ENCODE measurements around the gene PHETA1. TPM values are rescaled to one million over a fixed set of nuclear protein-coding genes. Genes with fewer than 3 reads are reported as not detected.
A peak's percentile ranks its signal among the peaks of the same experiment; 100 is the strongest.
"Not testable (repeated sequence)": the region's sequence is repeated elsewhere in the genome, so short reads cannot be mapped to it uniquely, and the experiment has no call there.

The PHETA1 gene
- polyA plus RNA-seq, 1 donor = 10.0 TPM

DNA sequence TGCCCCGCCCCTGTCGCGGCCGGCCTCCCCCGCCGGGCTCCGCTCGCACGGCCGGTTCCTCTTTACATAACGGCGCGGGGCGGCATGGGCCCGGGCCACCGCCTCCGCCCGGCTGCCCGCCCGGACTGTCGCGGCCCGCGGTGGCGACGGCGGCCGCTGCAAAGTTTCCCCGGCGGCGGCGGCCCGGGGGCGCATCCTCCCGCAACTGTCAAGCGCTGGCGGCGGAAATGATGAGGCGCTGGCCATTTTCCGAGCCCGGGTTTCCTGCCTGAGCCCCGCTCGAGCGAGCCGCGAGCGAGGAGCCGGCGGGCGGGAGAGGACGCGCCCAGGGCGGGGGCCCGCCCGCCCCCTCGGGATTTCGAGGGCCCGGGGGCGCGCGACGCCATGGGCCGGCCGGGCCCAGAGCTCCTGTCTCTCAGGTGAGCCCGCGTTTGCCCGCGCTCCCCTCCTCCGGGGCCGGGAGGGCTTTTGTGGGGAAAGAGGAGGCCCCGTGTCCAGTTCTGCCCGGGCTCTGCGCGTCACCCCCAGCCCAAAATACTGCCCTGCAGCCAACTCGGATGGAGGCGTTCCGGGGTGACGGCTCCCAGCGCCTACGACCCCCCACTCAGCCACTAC, 37.1 kb upstream of the PHETA1 start, which contains the start of gene SH2B3:
TSS of gene SH2B3 (plus strand) at position 65 of the 615 bp plus-strand sequence. CDS start 12,223 bp downstream, outside the sequence.
- DNase-seq = no peak

GRCh38 chr12:111405149-111405858, 36.4 kb upstream of the PHETA1 start:
- peak; percentile 83 for DNase-seq

- no peak for DNase-seq
These were observed 35.7 kb upstream of the PHETA1 start for GRCh38 chr12:111404362-111405148.

- DNase-seq = not testable (repeated sequence)
These were observed 33.6 kb upstream of the PHETA1 start for GRCh38 chr12:111402490-111402824.

- no peak for DNase-seq
These were observed 32.3 kb upstream of the PHETA1 start for GRCh38 chr12:111401167-111401605.

DNA sequence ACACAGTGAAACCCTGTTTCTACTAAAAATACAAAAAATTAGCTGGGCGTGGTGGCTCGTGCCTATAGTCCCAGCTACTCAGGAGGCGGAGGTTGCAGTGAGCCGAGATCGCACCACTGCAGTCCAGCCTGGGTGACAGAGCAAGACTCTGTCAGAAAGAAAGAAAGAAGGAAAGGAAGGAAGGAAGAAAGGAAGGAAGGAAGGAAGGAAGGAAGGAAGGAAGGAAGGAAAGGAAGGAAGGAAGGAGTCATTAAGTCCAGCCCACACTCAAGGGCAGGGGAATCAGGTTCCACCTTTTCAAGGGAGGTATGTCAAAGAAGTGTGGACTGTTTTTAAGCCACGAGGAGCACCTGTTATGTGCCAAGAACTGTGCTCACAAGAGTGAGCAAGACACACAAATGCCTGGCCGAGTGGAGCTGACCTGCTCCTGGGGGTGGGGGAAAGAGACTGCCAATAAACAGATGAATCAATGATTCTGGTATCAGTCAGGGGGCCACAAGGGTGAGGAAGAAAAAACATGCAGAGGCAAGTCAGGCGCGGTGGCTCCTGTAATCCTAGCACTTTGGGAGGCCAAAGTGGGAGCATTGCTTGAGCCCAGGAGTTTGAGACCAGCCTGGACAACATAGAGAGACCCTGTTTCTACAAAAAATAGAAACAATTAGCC, 31.0 kb upstream of the PHETA1 start:
- DNase-seq = not testable (repeated sequence)

GRCh38 chr12:111398530-111398929, 29.6 kb upstream of the PHETA1 start:
- no peak for DNase-seq

DNA sequence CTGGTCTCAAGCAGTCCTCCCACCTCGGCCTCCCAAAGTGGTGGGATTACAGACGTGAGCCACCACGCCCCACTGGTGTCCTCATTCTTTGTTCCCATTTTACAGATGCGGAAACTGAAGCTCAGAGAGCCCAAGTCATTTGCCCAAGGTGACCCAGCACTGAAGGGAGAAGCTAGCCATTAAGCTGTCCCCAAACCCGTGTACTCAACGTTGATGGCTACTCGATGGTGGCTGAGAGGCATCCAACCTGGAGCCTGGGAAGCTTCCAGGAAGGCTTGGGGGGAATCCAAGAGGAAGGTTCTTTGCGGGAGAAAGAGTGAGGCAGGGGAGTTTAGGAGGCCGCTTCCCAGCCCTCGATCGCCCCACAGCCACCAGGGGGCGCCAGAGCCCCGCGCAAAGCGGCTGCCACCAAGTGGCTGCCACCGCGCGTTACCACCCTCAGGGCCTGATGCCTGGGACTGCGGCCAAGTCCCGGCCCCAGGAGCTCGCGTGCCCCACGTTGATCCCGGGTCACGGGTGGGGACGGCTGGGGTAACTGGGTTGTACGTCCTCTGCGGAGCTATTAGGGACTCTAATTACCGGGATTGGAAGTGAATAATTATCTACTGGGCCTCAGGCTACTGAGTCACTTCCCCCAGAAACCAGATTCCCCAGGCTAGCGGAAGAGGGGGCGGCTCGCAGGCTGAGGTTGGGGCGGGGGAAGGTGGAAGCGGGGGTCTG, 28.0 kb upstream of the PHETA1 start:
- peak; percentile 74 for DNase-seq

- DNase-seq = not testable (repeated sequence)
These were observed 27.4 kb upstream of the PHETA1 start for GRCh38 chr12:111396271-111396670.

DNA sequence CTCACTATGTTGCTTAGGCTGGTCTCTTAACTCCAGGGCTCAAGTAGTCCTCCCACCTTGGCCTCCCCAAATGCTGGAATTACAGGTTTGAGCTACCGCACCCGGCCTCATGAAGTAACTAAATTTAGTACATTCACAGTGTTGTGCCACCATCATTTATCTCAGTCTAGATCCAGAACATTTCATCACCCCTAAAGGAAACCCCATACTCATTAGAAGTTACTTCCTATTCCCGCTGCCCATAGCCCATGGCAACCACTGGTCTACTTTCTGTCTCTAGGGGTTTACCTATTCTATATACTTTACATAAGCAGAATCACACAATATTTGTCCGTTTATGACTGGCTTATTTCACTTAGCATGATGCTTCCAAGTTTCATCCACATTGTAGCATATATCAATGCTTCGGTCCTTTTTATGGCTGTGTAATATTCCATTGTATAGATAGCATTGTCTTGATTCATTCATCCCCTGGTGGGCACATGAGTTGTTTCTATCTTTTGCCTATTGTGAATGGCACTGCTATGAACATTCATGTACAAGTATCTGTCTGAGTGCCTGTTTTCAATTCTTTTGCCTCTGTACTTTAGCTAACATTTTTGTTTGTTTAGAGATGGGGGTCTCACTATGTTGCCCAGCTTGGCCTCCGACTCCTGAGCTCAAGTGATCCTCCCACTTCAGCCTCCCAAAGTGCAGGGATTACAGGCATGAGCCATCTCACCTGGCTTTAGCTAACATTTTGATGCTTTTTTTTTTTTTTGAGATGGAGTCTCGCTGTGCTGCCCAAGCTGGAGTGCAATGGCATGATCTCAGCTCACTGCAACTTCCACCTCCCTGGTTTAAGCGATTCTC, 26.7 kb upstream of the PHETA1 start:
- no peak for DNase-seq

DNA sequence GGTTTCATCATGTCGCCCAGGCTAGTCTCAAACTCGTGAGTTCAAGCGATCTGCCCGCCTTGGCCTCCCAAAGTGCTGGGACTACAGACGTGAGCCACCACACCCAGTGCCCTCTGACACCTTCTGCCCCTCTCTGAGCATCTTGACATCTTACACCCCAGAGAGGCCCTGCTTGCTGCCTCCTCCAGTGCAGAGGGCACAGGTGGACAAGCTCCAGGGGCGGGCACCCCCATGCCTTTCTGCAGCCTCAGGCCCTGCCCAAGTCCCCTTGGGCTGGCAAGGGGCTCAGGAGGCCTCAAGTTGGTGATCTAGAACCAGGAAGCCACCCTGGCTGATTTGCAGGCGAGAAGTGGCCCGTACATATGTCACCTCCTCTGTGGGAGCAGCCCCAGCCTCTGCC, 25.6 kb upstream of the PHETA1 start:
- DNase-seq = no peak

GRCh38 chr12:111393700-111394300, 24.9 kb upstream of the PHETA1 start:
- DNase-seq = no peak

DNA sequence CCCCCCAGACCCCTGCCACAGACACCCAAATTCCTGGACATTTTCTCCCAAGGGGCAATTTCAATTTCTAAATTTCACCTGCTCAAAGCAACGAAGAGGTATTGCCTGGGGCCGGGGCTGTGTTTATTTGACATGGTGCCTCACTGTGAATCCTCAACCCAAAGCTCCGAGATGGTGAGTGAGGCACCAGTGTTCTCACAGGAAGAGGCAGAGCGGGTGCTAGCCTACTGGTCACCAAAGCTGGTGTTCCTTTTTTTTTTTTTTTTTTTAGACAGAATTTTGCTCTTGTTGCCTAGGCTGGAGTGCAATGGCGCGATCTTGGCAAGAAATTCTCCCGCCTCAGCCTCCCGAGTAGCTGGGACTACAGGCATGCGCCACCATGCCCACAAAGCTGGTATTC, 22.0 kb upstream of the PHETA1 start:
- DNase-seq = no peak

DNA sequence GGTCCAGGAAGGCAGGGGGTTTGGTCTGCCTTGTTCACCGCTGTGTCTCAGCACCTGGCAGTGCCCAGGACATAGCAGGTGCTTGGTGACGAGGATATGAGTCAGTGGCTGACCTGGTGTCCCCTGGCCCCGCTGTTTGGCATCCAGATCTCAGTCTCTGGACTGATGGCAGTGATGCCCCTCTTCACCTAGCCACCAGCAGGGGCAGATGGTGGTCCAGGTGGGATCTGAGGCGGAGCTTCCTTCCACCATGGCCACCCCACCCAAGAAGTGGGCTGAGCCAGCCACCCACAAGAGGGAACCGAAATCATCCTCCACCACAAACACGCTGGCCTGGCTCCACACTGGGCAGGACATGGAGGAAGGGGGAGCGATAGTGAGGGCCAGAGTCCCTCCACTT, 20.7 kb upstream of the PHETA1 start:
- no peak for DNase-seq

DNA sequence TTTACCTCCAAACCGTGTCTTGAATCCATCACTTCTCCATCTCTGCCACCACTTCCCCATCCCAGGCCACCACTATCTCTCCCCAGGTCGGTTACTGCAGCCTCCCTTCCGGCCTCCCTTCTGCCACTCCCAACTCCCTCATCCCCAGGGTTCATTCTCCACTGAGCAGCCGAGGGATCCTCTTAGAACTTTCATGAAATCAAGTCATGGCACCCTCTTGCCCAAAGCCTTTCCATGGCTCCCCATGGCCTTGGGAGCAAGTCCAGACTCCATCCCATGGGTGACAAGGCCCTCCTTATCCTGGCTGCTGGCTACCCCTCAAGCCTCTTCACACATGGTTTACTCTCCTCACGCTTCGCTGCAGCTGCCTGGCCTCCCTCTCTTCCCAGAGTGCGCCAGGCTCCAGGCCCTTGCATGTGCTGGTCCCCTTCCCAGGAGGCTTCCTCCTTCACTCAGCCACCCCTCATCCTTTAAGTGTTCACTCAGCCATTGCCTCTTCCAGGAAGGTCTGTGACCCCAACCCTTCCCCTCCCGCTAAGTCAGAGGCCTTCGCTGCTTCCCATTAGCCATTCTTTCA, 18.9 kb upstream of the PHETA1 start:
- no peak for DNase-seq

GRCh38 chr12:111386885-111387284, 18.0 kb upstream of the PHETA1 start:
- DNase-seq = no peak

GRCh38 chr12:111384596-111384995, 15.7 kb upstream of the PHETA1 start:
- DNase-seq = no peak

GRCh38 chr12:111379942-111380554, 11.2 kb upstream of the PHETA1 start:
- no peak for DNase-seq

DNA sequence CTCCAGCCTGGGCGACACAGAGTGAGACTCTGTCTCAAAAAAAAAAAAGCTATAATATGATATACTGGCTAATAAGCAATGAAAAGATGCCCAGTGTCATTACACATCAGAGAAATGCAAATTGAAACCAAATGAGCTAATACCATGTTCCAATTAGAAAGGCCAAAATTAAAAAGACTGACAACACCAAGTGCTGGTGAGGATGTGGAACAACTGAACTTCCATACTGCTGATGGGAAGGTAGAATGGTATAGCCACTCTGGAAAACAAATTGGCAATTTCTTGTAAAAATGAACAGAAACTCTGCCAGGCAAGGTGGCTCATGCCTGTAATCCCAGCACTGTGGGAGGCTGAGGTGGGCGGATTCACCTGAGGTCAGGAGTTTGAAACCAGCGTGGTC, 8.5 kb upstream of the PHETA1 start:
- DNase-seq = no peak

GRCh38 chr12:111373231-111373630, 4.3 kb upstream of the PHETA1 start:
- not testable (repeated sequence) for DNase-seq
